Neuronal stem cell (in vitro differentiated cells): ENCODE data around the gene DDI2.

ENCODE experiments used
- DNase-seq: peaks from one replicate; pipeline ENCODE4 v3.0.0-alpha.2; 2013; ENCODE audit warnings: low spot score
- H2AFZ ChIP-seq: one replicate; pipeline ENCODE4 v1.6.1; 2013; ENCODE audit warnings: mild to moderate bottlenecking, low read length, inconsistent platforms
- H2AK5ac ChIP-seq: 2 replicates; pipeline ENCODE4 v1.6.1; 2013; ENCODE audit warnings: low read depth, mild to moderate bottlenecking, inconsistent platforms, low read length, moderate library complexity, mixed read lengths
- H2BK120ac ChIP-seq: 2 replicates; pipeline ENCODE4 v1.6.1; 2013; ENCODE audit warnings: low read depth, mild to moderate bottlenecking, inconsistent platforms, low read length, moderate library complexity, mixed read lengths
- H2BK12ac ChIP-seq: one replicate; pipeline ENCODE4 v1.6.1; 2013; ENCODE audit warnings: low read length, inconsistent platforms
- H2BK15ac ChIP-seq: 2 replicates; pipeline ENCODE4 v1.6.1; 2013; ENCODE audit warnings: mild to moderate bottlenecking, low read length, inconsistent platforms, mixed read lengths
- H2BK5ac ChIP-seq: one replicate; pipeline ENCODE4 v1.6.1; 2013; ENCODE audit warnings: inconsistent platforms, mild to moderate bottlenecking, low read length, moderate library complexity
- H3K14ac ChIP-seq: one replicate; pipeline ENCODE4 v1.6.1; 2013; ENCODE audit warnings: low read length, inconsistent platforms
- H3K18ac ChIP-seq: 2 replicates; pipeline ENCODE4 v1.6.1; 2013; ENCODE audit warnings: low read length, inconsistent platforms
- H3K23ac ChIP-seq: 2 replicates; pipeline ENCODE4 v1.6.1; 2013; ENCODE audit warnings: low read depth, mild to moderate bottlenecking, mixed read lengths, low read length, inconsistent platforms; ENCODE audit not compliant: poor library complexity
- H3K27ac ChIP-seq: replicated peaks from 3 replicates; pipeline ENCODE4 v1.5.1; 2013; ENCODE audit warnings: low read length, inconsistent platforms
- H3K27me3 ChIP-seq, 3 experiments: 2 replicates each; pipeline ENCODE4 v1.6.1; 2013; ENCODE audit warnings: low read length in 3 of 3, mild to moderate bottlenecking in 2 of 3, inconsistent platforms in 1 of 3, low read depth in 1 of 3, mixed read lengths in 1 of 3, moderate library complexity in 1 of 3; ENCODE audit not compliant: control insufficient read depth in 3 of 3, insufficient read depth in 3 of 3
- H3K36me3 ChIP-seq, 2 donors: replicated peaks in 1 of 2; 2 replicates each; pipeline ENCODE4 v1.6.1; 2013; ENCODE audit warnings: low read length in 2 of 2; ENCODE audit not compliant: control insufficient read depth in 2 of 2, insufficient read depth in 2 of 2
- H3K4ac ChIP-seq: 2 replicates; pipeline ENCODE4 v1.6.1; 2013; ENCODE audit warnings: inconsistent platforms, mild to moderate bottlenecking, low read length, moderate library complexity
- H3K4me1 ChIP-seq, 2 donors: 1 replicate in 1 of 2; 2 replicates in 1 of 2; pipeline ENCODE4 v1.6.1; 2013; ENCODE audit warnings: low read length in 2 of 2, low read depth in 1 of 2; ENCODE audit not compliant: control insufficient read depth in 2 of 2, insufficient read depth in 1 of 2
- H3K4me2 ChIP-seq: one replicate; pipeline ENCODE4 v1.6.1; 2013; ENCODE audit warnings: mild to moderate bottlenecking, low read length, inconsistent platforms; ENCODE audit not compliant: insufficient read depth, poor library complexity, severe bottlenecking
- H3K4me3 ChIP-seq, 2 donors: 2 replicates each; pipeline ENCODE4 v1.5.1; 2013; ENCODE audit warnings: low read length in 2 of 2, mild to moderate bottlenecking in 2 of 2, inconsistent platforms in 1 of 2, moderate library complexity in 1 of 2
- H3K79me1 ChIP-seq: one replicate; pipeline ENCODE4 v1.6.1; 2013; ENCODE audit warnings: low read depth, mild to moderate bottlenecking, inconsistent platforms, low read length, moderate library complexity
- H3K9ac ChIP-seq: one replicate; pipeline ENCODE4 v1.6.1; 2013; ENCODE audit warnings: mild to moderate bottlenecking, low read depth, low read length, inconsistent platforms; ENCODE audit not compliant: poor library complexity
- H3K9me3 ChIP-seq, 2 donors: replicated peaks in 1 of 2; 2 replicates each; pipeline versions ENCODE3 to v1.6.1; 2013; ENCODE audit warnings: low read length in 2 of 2, mild to moderate bottlenecking in 2 of 2, inconsistent platforms in 1 of 2, low read depth in 1 of 2, mixed read lengths in 1 of 2, moderate library complexity in 1 of 2; ENCODE audit not compliant: control insufficient read depth in 2 of 2, insufficient read depth in 1 of 2
- H4K8ac ChIP-seq: one replicate; pipeline ENCODE4 v1.6.1; 2013; ENCODE audit warnings: low read depth, mild to moderate bottlenecking, inconsistent platforms, low read length, moderate library complexity
- H4K91ac ChIP-seq: one replicate; pipeline ENCODE4 v1.6.1; 2013; ENCODE audit warnings: low read length, low read depth, mild to moderate bottlenecking, inconsistent platforms; ENCODE audit not compliant: poor library complexity
- WGBS, 2 donors: extraction: QIAGEN DNeasy Blood & Tissue Kit; methylation state at CpG; one replicate each; pipeline ENCODE4 v1.1.7; 2013; ENCODE audit warnings: missing lambda C conversion rate in 2 of 2, mixed read lengths in 1 of 2; ENCODE audit not compliant: insufficient read length in 2 of 2, insufficient replicate concordance in 1 of 2; ENCODE audit errors: extremely low coverage in 2 of 2; 5-methylcytosine and 5-hydroxymethylcytosine counted together

DDI2 gene

DNA sequence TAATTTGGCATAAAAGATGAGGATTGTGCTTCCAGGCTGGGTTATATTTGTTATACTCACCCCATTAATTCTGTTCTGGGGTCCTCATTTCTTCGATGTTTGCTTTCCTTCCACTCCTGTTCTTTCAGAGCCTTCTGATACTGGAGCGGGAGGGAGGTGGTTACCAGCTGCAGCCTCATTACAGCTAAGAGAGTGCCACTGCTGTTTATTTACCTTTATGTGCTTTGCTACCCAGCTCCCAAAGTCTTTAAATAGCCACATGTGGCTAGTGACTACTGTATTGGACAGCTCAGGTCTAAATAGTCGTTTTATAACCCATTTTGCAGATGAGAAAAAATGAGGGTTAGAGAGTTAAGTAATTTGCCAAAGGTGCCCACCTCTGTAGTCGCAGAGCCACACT is 92.0 kb downstream of the DDI2 start:
- Histone ChIP-seq H3K14ac (no peak overlapping the region), H2AK5ac (no peak overlapping the region), H3K9me3 (no peaks in the 10 kb centered on the region), H4K91ac (no peak overlapping the region), H2AFZ (no peak overlapping the region), H2BK15ac (no peak overlapping the region), H3K23ac (no peak overlapping the region), H2BK12ac (no peak overlapping the region), H3K27me3 (no peaks in the 10 kb centered on the region), H3K18ac (no peak overlapping the region), H3K4me1 (no peaks in the 10 kb centered on the region), H3K4me3 (no peak overlapping the region), H2BK5ac (no peak overlapping the region), H3K36me3 (peaks cover 0 to 9% of the 10 kb centered on the region in 2 donors), H3K4ac (no peak overlapping the region), H3K9ac (no peak overlapping the region), H3K4me2 (no peak overlapping the region), H3K27ac (no peak overlapping the region), H3K79me1 (peaks cover 1% of the 10 kb centered on the region), H4K8ac (no peak overlapping the region), H2BK120ac (no peak overlapping the region)
- DNase-seq = no peak
- no CpG with 5 or more reads among the region's 4 CpGs for WGBS, 2 donors

DNA sequence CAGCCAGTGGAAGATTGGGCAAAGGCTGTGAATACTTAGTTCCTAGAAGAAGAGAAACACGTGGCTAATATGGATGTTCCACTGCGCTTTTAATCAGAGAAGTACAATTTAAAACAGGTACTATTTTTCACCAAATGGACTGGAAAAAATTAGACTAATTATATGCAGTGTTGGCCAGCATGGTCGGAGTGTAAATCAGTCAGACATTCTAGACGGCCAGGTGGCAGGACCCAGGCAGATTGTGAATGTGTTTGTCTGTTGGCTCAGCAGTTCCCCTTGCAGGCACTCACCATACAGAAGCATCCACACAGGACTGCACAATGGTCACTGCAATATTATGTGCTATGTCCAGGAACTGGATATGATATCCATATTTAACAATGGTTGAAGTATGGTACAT is 94.9 kb downstream of the DDI2 start:
- no peak overlapping the region for H3K27ac ChIP-seq
- no peak overlapping the region for H3K4me2 ChIP-seq
- H3K18ac ChIP-seq = no peak overlapping the region
- H3K36me3 ChIP-seq = peaks cover 11 to 17% of the 10 kb centered on the region in 2 donors
- no peak overlapping the region for H2BK12ac ChIP-seq
- H2BK120ac ChIP-seq = no peak overlapping the region
- H2BK15ac ChIP-seq = no peak overlapping the region
- no peak overlapping the region for H3K14ac ChIP-seq
- H3K4me3 ChIP-seq = peak overlapping the region in 1 of 2 donors; percentile 64
- DNase-seq = no peak
- no peak overlapping the region for H4K91ac ChIP-seq
- H2BK5ac ChIP-seq = no peak overlapping the region
- H3K27me3 ChIP-seq = no peaks in the 10 kb centered on the region
- no peak overlapping the region for H4K8ac ChIP-seq
- WGBS, 2 donors = no CpG with 5 or more reads among the region's 4 CpGs
- no peak overlapping the region for H3K9ac ChIP-seq
- peaks cover 2% of the 10 kb centered on the region for H3K79me1 ChIP-seq
- H3K23ac ChIP-seq = no peak overlapping the region
- H3K4me1 ChIP-seq = no peaks in the 10 kb centered on the region
- H2AFZ ChIP-seq = no peak overlapping the region
- H2AK5ac ChIP-seq = no peak overlapping the region
- H3K4ac ChIP-seq = no peak overlapping the region
- no peaks in the 10 kb centered on the region for H3K9me3 ChIP-seq

DNA sequence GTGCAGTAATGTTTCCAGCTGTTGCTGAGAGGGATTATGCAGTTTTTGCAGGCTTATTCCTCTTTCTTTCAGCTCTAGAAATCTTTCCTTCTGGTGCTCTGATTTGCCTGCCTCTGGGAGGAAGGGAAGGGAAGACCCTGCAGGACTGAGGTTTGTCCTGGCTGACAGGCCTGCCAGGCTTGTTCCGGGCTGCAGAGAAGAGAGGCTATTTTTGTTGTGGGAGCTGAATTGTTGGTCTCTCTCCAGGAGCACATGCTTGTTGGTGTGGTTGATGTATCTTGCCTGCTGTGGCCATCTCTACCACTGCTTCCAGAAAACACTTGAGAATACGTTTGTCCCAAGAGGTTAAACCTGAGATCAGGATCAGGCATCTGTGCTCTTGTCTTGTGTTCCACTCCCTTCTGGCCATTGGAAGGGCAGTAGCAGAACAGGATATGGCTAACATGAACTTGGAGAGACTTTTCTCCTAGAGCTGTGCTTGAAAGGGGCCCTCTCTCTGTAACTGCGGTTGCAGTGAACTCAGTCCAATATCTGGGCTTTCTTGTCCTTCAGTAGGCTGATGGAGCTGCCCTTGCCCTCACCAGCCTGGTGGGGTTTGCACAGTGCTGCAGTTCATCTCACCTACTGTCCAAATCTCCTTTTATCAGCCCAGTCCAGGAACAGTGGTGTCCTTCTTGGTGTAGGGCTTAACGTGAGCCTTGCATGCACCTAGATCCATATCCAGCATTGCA is 97.3 kb downstream of the DDI2 start:
- Histone ChIP-seq H3K27me3 (peaks cover 0 to 6% (median 0%) of the 10 kb centered on the region in 3 experiments), H4K8ac (no peak overlapping the region), H2BK12ac (no peak overlapping the region), H3K18ac (no peak overlapping the region), H2AK5ac (no peak overlapping the region), H3K9ac (no peak overlapping the region), H2AFZ (no peak overlapping the region), H4K91ac (no peak overlapping the region), H2BK5ac (no peak overlapping the region), H3K4me2 (no peak overlapping the region), H3K4me3 (no peak overlapping the region), H3K36me3 (peaks cover 24 to 40% of the 10 kb centered on the region in 2 donors), H3K9me3 (no peaks in the 10 kb centered on the region), H2BK15ac (no peak overlapping the region), H3K14ac (no peak overlapping the region), H3K79me1 (peaks cover 2% of the 10 kb centered on the region), H3K27ac (no peak overlapping the region), H2BK120ac (no peak overlapping the region), H3K4me1 (no peaks in the 10 kb centered on the region), H3K23ac (no peak overlapping the region), H3K4ac (no peak overlapping the region)
- DNase-seq = no peak
- no CpG with 5 or more reads among the region's 4 CpGs for WGBS, 2 donors

DNA sequence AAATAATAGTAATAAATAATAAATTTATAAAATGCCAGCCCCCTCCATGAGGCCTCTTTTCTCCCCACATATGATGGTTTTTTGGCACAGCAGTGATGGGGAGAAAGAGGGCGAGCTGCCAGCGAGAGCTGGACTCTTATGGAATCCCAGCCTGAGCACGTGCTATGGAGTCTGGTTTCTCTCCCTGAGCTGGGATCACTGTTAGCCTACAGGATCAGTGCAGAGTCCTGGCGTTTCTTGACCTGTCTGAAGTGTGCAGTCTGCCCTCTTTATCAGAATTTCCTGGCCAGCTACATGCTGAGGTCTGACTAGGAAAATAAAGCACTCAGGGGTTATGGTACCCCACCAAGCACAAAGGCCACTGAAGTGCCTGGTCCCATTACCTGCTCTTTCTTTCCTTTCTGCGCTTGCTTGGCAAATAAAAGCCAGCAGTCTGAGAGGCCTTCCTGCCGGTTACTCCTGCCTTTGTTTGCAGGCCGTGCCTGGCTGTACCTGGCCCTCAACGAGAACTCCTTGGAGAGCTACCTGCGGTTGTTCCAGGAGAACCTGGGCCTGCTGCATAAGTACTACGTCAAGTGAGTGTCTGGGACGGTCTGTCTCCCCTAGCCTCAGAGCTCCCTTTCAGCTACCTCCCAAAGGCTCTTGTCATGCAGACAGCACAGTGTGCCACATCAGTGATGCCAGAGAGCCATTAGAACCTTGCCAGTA is 100.3 kb downstream of the DDI2 start:
- H3K23ac ChIP-seq = peak overlapping the region; percentile 91
- H3K27ac ChIP-seq = no peak overlapping the region
- H2AK5ac ChIP-seq = no peak overlapping the region
- peaks cover 41 to 63% of the 10 kb centered on the region in 2 donors for H3K36me3 ChIP-seq
- no peak overlapping the region for H3K4me2 ChIP-seq
- no peak overlapping the region for H3K14ac ChIP-seq
- H2BK5ac ChIP-seq = peak overlapping the region; percentile 75
- H3K79me1 ChIP-seq = peaks cover 5% of the 10 kb centered on the region
- H4K91ac ChIP-seq = no peak overlapping the region
- H2BK15ac ChIP-seq = no peak overlapping the region
- H3K9ac ChIP-seq = no peak overlapping the region
- no CpG with 5 or more reads among the region's 11 CpGs for WGBS, 2 donors
- no peaks in the 10 kb centered on the region for H3K4me1 ChIP-seq
- no peak overlapping the region for H2BK120ac ChIP-seq
- H3K18ac ChIP-seq = peak overlapping the region; percentile 48
- H4K8ac ChIP-seq = no peak overlapping the region
- DNase-seq = no peak
- no peak overlapping the region for H3K4ac ChIP-seq
- no peak overlapping the region for H2AFZ ChIP-seq
- H3K4me3 ChIP-seq = peak overlapping the region in 1 of 2 donors; percentile 30
- peaks cover 0 to 6% (median 0%) of the 10 kb centered on the region in 3 experiments for H3K27me3 ChIP-seq
- no peak overlapping the region for H2BK12ac ChIP-seq
- no peaks in the 10 kb centered on the region for H3K9me3 ChIP-seq
